HCT116 (cell line): ENCODE results near the gene SLCO2B1. TPM values are rescaled to one million over a fixed set of nuclear protein-coding genes. Genes with fewer than 3 reads are reported as not detected.

Experiments
- ATAC-seq: fragments of 200-7000 bp; cut with Tn5 transposase; 2 replicates; pipeline ENCODE4 v1.9.1; 2020; ENCODE audit warnings: mild to moderate bottlenecking, moderate library complexity
- BruUV-seq: library from RNA; stranded (reverse); fragments of 400-500 nt; replicated peaks from 2 replicates; lab custom pipeline; 2021; lab: Mats Ljungman, UMichigan
- CTCF ChIA-PET: fragments of 300-600 bp; sonication (Branson Sonifier 250); formaldehyde crosslinking; loops from one replicate; lab custom pipeline; 2021; ENCODE audit warnings: antibody characterized with exemption; lab: Charles Lee
- POLR2A ChIA-PET: fragments of 300-600, 350-600 bp; sonication (Branson Sonifier 250); formaldehyde crosslinking; loops from one replicate; lab custom pipeline; 2021; ENCODE audit warnings: antibody characterized with exemption; lab: Charles Lee
- RAD21 ChIA-PET, 2 experiments: fragments of 300-600 bp; sonication (Branson Sonifier 250); formaldehyde crosslinking; loops; one replicate each; lab custom pipeline; 2023; ENCODE audit warnings: low total read pairs in 2 of 2; ENCODE audit not compliant: uncharacterized antibody in 2 of 2, unreplicated experiment in 2 of 2, low non-redundant PET in 1 of 2; lab: Charles Lee
- DNase-seq: peaks from one replicate; pipeline ENCODE4 v3.0.0-alpha.2; 2010; ENCODE audit warnings: low read depth, low spot score
- H2AFZ ChIP-seq: fragments of 200-600 bp; shearing (Covaris generic), sonication (generic); 2 replicates; pipeline ENCODE4 v1.6.1; 2017; ENCODE audit warnings: low read depth, mixed run types, mixed read lengths, antibody characterized with exemption, low read length; ENCODE audit not compliant: poor library complexity, severe bottlenecking
- H3K27ac ChIP-seq: 2 replicates; pipeline ENCODE4 v1.5.1; 2012; ENCODE audit warnings: low read depth, low read length
- H3K27me3 ChIP-seq: fragments of 200-600 bp; sonication (generic); 2 replicates; pipeline ENCODE4 v1.6.1; 2016; ENCODE audit warnings: mixed run types, low read length, mixed read lengths; ENCODE audit not compliant: insufficient read depth
- H3K36me3 ChIP-seq, 2 experiments: fragments of 200-500 bp in 1 of 2; fragments of 200-600 bp in 1 of 2; sonication (Bioruptor generic) in 1 of 2; sonication (generic) in 1 of 2; 2 replicates each; pipeline versions ENCODE4 v1.5.1 to v1.6.1; 2014 to 2016; ENCODE audit warnings: low read length in 2 of 2, inconsistent platforms in 1 of 2, mixed read lengths in 1 of 2, mixed run types in 1 of 2; ENCODE audit not compliant: insufficient read depth in 2 of 2, control insufficient read depth in 1 of 2
- H3K4me1 ChIP-seq, 2 experiments: fragments of 200-600 bp in 1 of 2; sonication (generic) in 1 of 2; 2 replicates each; pipeline versions ENCODE4 v1.5.1 to v1.6.1; 2012 to 2017; ENCODE audit warnings: low read length in 2 of 2, inconsistent platforms in 1 of 2, mild to moderate bottlenecking in 1 of 2, mixed read lengths in 1 of 2, mixed run types in 1 of 2, moderate library complexity in 1 of 2; ENCODE audit not compliant: insufficient read depth in 2 of 2, control insufficient read depth in 1 of 2
- H3K4me2 ChIP-seq: fragments of 200-600 bp; sonication (generic); 2 replicates; pipeline ENCODE4 v1.6.1; 2017; ENCODE audit warnings: mixed run types, low read length, mixed read lengths
- H3K4me3 ChIP-seq, 2 experiments: fragments of 200-600 bp in 1 of 2; sonication (generic) in 1 of 2; replicated peaks in 1 of 2; 2 replicates each; pipeline ENCODE4 v1.5.1; 2011 to 2016; ENCODE audit warnings: low read length in 2 of 2, control low read depth in 1 of 2, low read depth in 1 of 2, mild to moderate bottlenecking in 1 of 2, mixed read lengths in 1 of 2, mixed run types in 1 of 2
- H3K79me2 ChIP-seq: fragments of 200-600 bp; sonication (generic); 2 replicates; pipeline ENCODE4 v1.6.1; 2017; ENCODE audit warnings: mild to moderate bottlenecking, mixed run types, low read length, moderate library complexity, mixed read lengths; ENCODE audit not compliant: insufficient read depth
- H3K9ac ChIP-seq: fragments of 200-600 bp; sonication (generic); 2 replicates; pipeline ENCODE4 v1.6.1; 2016; ENCODE audit warnings: low read length, mixed read lengths
- H3K9me2 ChIP-seq: fragments of 200-600 bp; sonication (generic), shearing (Covaris generic); 2 replicates; pipeline ENCODE4 v1.6.1; 2017; ENCODE audit warnings: mixed run types, mild to moderate bottlenecking, moderate library complexity; ENCODE audit not compliant: insufficient read depth
- H3K9me3 ChIP-seq, 2 experiments: fragments of 200-500 bp in 1 of 2; fragments of 200-600 bp in 1 of 2; sonication (Bioruptor generic) in 1 of 2; sonication (generic) in 1 of 2; 2 replicates each; pipeline ENCODE4 v1.6.1; 2014 to 2017; ENCODE audit warnings: low read length in 2 of 2, mixed read lengths in 2 of 2, inconsistent platforms in 1 of 2, low read depth in 1 of 2, mild to moderate bottlenecking in 1 of 2, mixed run types in 1 of 2, moderate library complexity in 1 of 2; ENCODE audit not compliant: control insufficient read depth in 1 of 2, insufficient read depth in 1 of 2
- H4K20me1 ChIP-seq: fragments of 200-600 bp; sonication (generic), shearing (Covaris generic); 2 replicates; pipeline ENCODE4 v1.6.1; 2017; ENCODE audit warnings: mixed run types, mild to moderate bottlenecking, moderate library complexity; ENCODE audit not compliant: insufficient read depth
- CEBPB ChIP-seq: IDR thresholded peaks from 2 replicates; pipeline ENCODE4 v1.6.1; 2012; ENCODE audit warnings: low read depth
- ELF1 ChIP-seq: IDR thresholded peaks from 2 replicates; pipeline ENCODE4 v1.6.1; 2012; ENCODE audit warnings: low read depth, borderline replicate concordance
- EZH2phosphoT487 ChIP-seq: fragments of 200-600 bp; IDR thresholded peaks from 2 replicates; pipeline ENCODE4 v1.6.1; 2018; ENCODE audit warnings: antibody characterized with exemption, borderline replicate concordance
- FOSL1 ChIP-seq: IDR thresholded peaks from 2 replicates; pipeline ENCODE4 v1.6.1; 2012; ENCODE audit warnings: low read depth
- POLR2A ChIP-seq: IDR thresholded peaks from 2 replicates; pipeline ENCODE4 v1.7.0; 2011; ENCODE audit warnings: borderline replicate concordance; ENCODE audit not compliant: insufficient read depth, insufficient read length; ENCODE audit errors: extremely low read depth
- RAD21 ChIP-seq: IDR thresholded peaks from 2 replicates; pipeline ENCODE4 v1.6.1; 2012; ENCODE audit warnings: low read depth, mild to moderate bottlenecking
- ZFX ChIP-seq: fragments of 450-650 bp; IDR thresholded peaks from 2 replicates; pipeline ENCODE4 v1.6.1; 2017
- intact Hi-C: fragments of 100-400 bp; cut with micrococcal nuclease; formaldehyde crosslinking; loops from 2 replicates; pipeline ENCODE4 v1.10.0; 2022
- total RNA-seq: library from RNA; stranded (reverse); gene quantifications from one replicate; pipeline ENCODE4 v1.2.1, GENCODE V29; 2021; ENCODE audit not compliant: unreplicated experiment
- TF ChIP-seq, protein P1 (sequence below): IDR thresholded peaks from 2 replicates; pipeline ENCODE4 v1.6.1; 2012
- TF ChIP-seq, protein P2 (sequence below): IDR thresholded peaks from 2 replicates; pipeline ENCODE4 v1.6.1; 2012; ENCODE audit warnings: low read depth

The SLCO2B1 gene
- total RNA-seq, 1 experiment from 2014 or later, result 0.81 TPM

DNA sequence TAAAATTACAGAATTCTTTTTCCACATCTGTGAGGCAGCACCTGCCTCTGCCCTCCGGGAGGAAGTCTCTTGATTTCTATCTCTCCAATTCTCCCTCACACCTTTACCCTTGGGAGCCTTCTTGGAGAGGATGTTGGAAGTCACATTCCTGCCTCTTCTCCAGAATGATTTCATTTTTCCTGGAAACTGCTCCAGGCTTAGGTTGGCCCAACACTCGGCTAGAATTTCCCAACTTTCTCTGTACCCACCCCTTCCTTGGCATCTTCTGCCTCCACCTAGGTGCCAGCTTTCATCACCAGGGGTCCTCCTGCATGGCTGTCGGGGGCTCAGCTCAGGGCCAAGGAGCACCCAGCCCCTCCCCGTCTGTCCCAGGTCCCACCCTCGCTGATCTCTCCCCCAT is 43.2 kb downstream of the SLCO2B1 start:
- Histone ChIP-seq H3K36me3 (no peaks in the 10 kb centered on the region), H4K20me1 (no peaks in the 10 kb centered on the region), H3K27ac (no peak overlapping the region), H3K4me3 (no peak overlapping the region), H3K9me2 (no peaks in the 10 kb centered on the region), H3K27me3 (0 out of 2 replicates have a peak, but pooled peaks cover 3% of the 10 kb centered on the region), H3K4me2 (no peak overlapping the region), H2AFZ (no peak overlapping the region), H3K4me1 (no peaks in the 10 kb centered on the region), H3K9me3 (no peaks in the 10 kb centered on the region), H3K79me2 (no peaks in the 10 kb centered on the region), H3K9ac (no peak overlapping the region)
- ChIA-PET CTCF (interaction anchor here (3.5 kb wide), 1 partner anchor 11 kb away, joined by 29 read pairs; no protein-coding TSS in a partner anchor), RAD21 (no interaction called here), POLR2A (interaction anchor here (1.4 kb wide), 1 partner anchor 11 kb away, joined by 3 read pairs; no protein-coding TSS in a partner anchor)
- DNase-seq (no peak), ATAC-seq (no peak)
- intact Hi-C loops, result no loop called here
- BruUV-seq, result no TSS peak
- TF ChIP-seq ELF1 (no peak), CEBPB (no peak), POLR2A (no peak), ZFX (no peak), RAD21 (no peak), FOSL1 (no peak), EZH2phosphoT487 (no peak)
- TF ChIP-seq, protein P1, sequence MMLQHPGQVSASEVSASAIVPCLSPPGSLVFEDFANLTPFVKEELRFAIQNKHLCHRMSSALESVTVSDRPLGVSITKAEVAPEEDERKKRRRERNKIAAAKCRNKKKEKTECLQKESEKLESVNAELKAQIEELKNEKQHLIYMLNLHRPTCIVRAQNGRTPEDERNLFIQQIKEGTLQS, result no peak
- TF ChIP-seq, protein P2, sequence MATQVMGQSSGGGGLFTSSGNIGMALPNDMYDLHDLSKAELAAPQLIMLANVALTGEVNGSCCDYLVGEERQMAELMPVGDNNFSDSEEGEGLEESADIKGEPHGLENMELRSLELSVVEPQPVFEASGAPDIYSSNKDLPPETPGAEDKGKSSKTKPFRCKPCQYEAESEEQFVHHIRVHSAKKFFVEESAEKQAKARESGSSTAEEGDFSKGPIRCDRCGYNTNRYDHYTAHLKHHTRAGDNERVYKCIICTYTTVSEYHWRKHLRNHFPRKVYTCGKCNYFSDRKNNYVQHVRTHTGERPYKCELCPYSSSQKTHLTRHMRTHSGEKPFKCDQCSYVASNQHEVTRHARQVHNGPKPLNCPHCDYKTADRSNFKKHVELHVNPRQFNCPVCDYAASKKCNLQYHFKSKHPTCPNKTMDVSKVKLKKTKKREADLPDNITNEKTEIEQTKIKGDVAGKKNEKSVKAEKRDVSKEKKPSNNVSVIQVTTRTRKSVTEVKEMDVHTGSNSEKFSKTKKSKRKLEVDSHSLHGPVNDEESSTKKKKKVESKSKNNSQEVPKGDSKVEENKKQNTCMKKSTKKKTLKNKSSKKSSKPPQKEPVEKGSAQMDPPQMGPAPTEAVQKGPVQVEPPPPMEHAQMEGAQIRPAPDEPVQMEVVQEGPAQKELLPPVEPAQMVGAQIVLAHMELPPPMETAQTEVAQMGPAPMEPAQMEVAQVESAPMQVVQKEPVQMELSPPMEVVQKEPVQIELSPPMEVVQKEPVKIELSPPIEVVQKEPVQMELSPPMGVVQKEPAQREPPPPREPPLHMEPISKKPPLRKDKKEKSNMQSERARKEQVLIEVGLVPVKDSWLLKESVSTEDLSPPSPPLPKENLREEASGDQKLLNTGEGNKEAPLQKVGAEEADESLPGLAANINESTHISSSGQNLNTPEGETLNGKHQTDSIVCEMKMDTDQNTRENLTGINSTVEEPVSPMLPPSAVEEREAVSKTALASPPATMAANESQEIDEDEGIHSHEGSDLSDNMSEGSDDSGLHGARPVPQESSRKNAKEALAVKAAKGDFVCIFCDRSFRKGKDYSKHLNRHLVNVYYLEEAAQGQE, result no peak
